GM12891 (cell line): ENCODE results near the gene U2AF2.

Experiments
- PAX5 ChIP-seq: IDR thresholded peaks from 2 replicates; pipeline ENCODE4 v1.6.1; 2011; ENCODE audit warnings: low read length, moderate library complexity, mild to moderate bottlenecking; ENCODE audit not compliant: insufficient read depth, severe bottlenecking
- POLR2A ChIP-seq: IDR thresholded peaks from 2 replicates; pipeline ENCODE4 v1.6.1; 2011; ENCODE audit warnings: low read depth, low read length, control low read depth
- POLR2AphosphoS5 ChIP-seq: IDR thresholded peaks from 2 replicates; pipeline ENCODE4 v1.6.1; 2011; ENCODE audit warnings: low read depth, low read length, control low read depth
- SPI1 ChIP-seq: IDR thresholded peaks from 2 replicates; pipeline ENCODE4 v1.6.1; 2011; ENCODE audit warnings: low read depth, low read length, control low read depth
- TAF1 ChIP-seq: IDR thresholded peaks from 2 replicates; pipeline ENCODE4 v1.6.1; 2011; ENCODE audit warnings: low read depth, low read length, control low read depth

- TF ChIP-seq PAX5 (no peak), POLR2A (no peak), POLR2AphosphoS5 (no peak), SPI1 (no peak), TAF1 (no peak)
Measured at GRCh38 chr19:55623130-55623529, 31.7 kb upstream of the U2AF2 start.
